GM23248 (cell line): ENCODE measurements around the gene FAM168A.

Experiments used
- EZH2 ChIP-seq: fragments of 200-600 bp; sonication (generic); IDR thresholded peaks from 2 replicates; pipeline ENCODE4 v1.6.1; 2018; ENCODE audit warnings: antibody characterized with exemption, mild to moderate bottlenecking; ENCODE audit not compliant: insufficient read depth, poor library complexity, severe bottlenecking
- EZH2phosphoT487 ChIP-seq: fragments of 200-600 bp; sonication (generic); IDR thresholded peaks from 2 replicates; pipeline ENCODE4 v1.6.1; 2018; ENCODE audit warnings: antibody characterized with exemption, moderate library complexity, mild to moderate bottlenecking, low read depth; ENCODE audit not compliant: insufficient read depth

DNA sequence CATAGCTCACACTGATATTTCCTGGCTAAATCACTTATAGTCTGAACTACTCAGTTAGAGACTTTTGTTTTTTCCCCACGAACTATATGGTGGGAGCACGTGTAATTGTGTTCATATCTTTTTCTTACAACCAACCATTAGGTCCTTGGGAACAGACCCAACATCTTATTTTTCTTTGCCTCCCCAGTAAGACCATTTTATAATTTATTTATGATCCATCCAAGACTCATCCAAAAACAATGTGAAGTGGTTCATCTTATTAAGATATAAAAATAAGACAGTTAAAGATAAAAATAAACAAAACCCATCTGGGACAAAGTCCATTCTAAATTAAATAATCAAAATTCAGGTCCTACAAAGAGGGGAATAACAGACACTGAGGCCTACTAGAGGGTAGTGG, 90.8 kb downstream of the FAM168A start:
- no peak for TF ChIP-seq EZH2
- no peak for TF ChIP-seq EZH2phosphoT487
